ENCODE data around the gene SELENOO.

Gene SELENOO

GRCh38 chr22:50217543-50218152, 16.8 kb downstream of the SELENOO start:
- DNase-seq (ENCODE audit: low spot score), result no peak

GRCh38 chr22:50218153-50218995, 17.6 kb downstream of the SELENOO start:
- no peak for DNase-seq (ENCODE audit: low spot score)

- no peak for DNase-seq (ENCODE audit: low spot score)
Observed at GRCh38 chr22:50218996-50219727, 18.4 kb downstream of the SELENOO start.

- no peak for DNase-seq (ENCODE audit: low spot score)
Observed at GRCh38 chr22:50219800-50220602, 19.2 kb downstream of the SELENOO start.

- no peak for DNase-seq (ENCODE audit: low spot score)
Observed at GRCh38 chr22:50220603-50221409, 20.0 kb downstream of the SELENOO start.

- no peak for DNase-seq (ENCODE audit: low spot score)
Observed at GRCh38 chr22:50221410-50222300, 20.8 kb downstream of the SELENOO start.

GRCh38 chr22:50222508-50222907, 21.7 kb downstream of the SELENOO start:
- no peak for DNase-seq (ENCODE audit: low spot score)

- no peak for DNase-seq (ENCODE audit: low spot score)
Observed at GRCh38 chr22:50224071-50224470, 23.3 kb downstream of the SELENOO start.

GRCh38 chr22:50225200-50225969, 24.6 kb downstream of the SELENOO start:
- no peak for DNase-seq (ENCODE audit: low spot score)

- DNase-seq (ENCODE audit: low spot score), result no peak
Observed at GRCh38 chr22:50226063-50226874, 25.5 kb downstream of the SELENOO start.

GRCh38 chr22:50226875-50227165, 26.0 kb downstream of the SELENOO start:
- no peak for DNase-seq (ENCODE audit: low spot score)

- DNase-seq (ENCODE audit: low spot score), result no peak
Observed at GRCh38 chr22:50227579-50228215, 26.9 kb downstream of the SELENOO start.

- DNase-seq (ENCODE audit: low spot score), result no peak
Observed at GRCh38 chr22:50228366-50228765, 27.6 kb downstream of the SELENOO start.

- DNase-seq (ENCODE audit: low spot score), result no peak
Observed at GRCh38 chr22:50229370-50229769, 28.6 kb downstream of the SELENOO start.

GRCh38 chr22:50232481-50233151, 31.8 kb downstream of the SELENOO start:
- DNase-seq (ENCODE audit: low spot score), result no peak

- no peak for DNase-seq (ENCODE audit: low spot score)
Observed at GRCh38 chr22:50233223-50233622, 32.4 kb downstream of the SELENOO start.

GRCh38 chr22:50236731-50237409, 36.1 kb downstream of the SELENOO start:
- DNase-seq (ENCODE audit: low spot score), result no peak
